CD4-positive, alpha-beta T cell treated with Interleukin-17A for 4 hours (primary cell): ENCODE measurements around the gene KAT2B.
A peak's percentile ranks its signal among the peaks of the same experiment; 100 is the strongest.

Source experiments
- DNase-seq: peaks from one replicate; pipeline ENCODE4 v3.0.0-alpha.2; 2020; ENCODE audit warnings: mixed read lengths

KAT2B gene

DNA sequence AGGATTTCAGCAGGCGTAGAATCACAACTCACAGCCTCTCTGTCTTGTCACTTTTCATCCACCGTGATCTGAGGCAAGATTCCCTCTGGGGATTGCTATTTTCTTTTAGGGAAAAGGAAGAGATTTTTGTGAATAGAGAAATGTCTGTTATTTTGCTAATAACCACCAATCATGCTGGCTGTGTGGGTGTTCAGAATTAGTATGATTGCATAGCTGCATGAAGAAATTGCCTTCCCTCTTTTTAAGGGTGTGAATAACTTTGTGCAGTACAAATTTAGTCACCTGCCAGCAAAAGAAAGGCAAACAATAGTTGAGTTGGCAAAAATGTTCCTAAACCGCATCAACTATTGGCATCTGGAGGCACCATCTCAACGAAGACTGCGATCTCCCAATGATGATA is 60.8 kb downstream of the KAT2B start:
- DNase-seq = no peak

GRCh38 chr3:20103731-20104130 is 63.5 kb downstream of the KAT2B start:
- no peak for DNase-seq

DNA sequence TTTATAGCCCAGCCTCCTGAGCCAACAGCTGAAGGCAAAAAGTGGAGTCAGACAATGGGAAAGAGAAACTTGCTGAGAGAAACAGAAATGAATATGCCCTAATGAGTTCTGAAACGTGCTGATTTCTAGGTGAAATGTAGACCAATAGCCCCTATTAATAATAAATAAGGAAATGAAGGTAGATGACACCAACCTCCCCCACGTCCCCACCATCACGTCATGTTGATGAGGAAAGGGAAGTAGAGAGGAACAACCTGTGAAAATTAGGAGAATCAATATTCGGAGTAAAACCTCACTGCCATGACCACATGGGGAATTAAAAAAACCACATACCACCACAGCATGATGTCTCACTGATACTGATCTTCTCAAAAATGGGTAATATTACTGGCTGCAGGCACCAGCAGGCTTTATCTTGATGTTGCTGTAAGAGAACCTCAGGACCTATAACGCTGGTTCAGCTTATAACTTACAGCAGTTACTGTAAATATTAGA is 64.0 kb downstream of the KAT2B start:
- peak; percentile 31 for DNase-seq

DNA sequence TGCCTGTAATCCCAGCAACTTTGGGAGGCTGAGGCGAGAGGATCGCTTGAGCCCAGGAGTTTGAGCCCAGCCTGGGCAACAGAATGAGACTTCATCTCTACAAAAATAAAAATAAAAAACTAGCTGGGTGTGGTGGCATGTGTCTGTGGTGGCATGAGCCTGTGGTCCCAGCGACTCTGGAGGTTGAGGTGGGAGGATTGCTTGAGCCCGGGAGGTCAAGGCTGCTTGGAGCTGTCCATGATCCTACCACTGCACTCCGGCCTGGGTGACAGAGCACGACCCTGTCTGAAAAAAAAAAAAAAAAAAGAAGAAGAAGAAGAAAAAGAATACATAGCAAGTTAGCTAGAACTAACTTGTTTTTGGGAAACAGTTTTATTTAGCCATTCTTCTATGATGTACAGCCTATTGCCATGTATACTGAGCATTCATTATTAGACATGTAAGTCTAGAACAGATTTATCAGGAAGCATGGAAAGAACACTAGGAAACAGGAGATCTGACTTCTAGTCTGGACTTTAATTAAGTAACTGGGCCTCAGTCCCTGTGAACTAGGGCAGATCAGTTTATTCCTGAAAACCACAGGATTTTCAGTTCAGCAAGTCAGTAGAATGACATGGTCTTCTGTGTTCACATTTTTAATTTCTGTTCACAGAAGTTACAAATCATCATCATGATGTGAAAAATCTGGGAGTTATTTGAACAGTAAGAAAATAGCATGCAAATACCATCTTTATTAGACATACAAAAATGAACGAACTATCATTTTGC is 65.5 kb downstream of the KAT2B start:
- no peak for DNase-seq

DNA sequence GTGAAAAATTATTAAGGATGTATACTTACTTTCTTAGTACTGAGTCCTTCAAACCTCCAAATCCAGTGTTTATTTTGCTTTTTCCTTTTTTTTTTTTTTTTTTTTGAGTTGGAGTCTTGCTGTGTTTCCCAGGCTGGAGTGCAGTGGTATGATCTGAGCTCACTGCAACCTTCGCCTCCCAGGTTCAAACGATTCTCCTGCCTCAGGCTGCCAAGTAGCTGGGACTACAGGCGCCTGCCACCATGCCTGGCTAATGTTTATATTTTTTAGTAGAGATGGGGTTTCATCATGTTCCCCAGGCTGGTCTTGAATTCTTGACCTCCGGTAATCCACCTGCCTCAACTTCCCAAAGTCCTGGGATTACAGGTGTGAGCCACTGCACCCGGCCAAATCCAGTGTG is 67.5 kb downstream of the KAT2B start:
- no peak for DNase-seq

GRCh38 chr3:20108869-20109268 is 68.6 kb downstream of the KAT2B start:
- no peak for DNase-seq

GRCh38 chr3:20110826-20111225 is 70.6 kb downstream of the KAT2B start:
- DNase-seq = no peak

DNA sequence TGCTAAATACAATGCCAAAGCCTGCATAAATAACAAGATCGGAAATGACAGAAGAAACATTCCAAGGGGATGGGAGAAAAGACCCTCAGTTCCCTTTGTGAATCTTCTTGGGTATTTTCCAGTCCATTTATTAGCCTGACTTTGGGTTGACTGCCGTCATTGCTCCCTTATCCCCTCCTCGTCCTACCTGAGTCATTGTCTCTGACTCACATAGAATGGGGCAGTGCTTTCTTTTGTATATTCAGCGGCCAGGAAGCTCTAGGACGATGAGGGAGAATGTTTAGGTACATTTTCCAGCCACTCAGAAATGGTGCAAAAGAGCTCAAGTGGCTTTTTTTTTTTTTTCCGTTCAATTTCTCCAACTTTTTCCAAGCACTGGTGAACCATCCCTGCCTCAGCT is 71.6 kb downstream of the KAT2B start:
- no peak for DNase-seq

DNA sequence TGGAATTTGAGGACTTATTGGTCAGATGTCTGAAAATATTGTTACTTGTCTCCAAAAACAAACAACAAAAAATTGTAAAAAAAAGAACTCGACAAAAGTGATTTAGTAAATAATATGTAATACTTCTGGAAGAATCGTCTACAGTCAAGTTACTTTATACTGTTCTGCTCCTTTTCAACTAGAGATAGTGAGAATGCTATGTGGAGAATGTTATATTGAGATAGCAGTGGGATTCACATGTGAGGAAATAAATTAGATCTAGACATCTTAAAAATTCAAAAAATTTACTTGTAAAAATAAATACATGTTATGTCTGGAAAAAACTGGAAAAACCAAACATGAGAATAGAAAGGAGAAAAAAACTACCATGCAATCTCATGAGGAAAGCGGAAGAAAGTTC is 80.8 kb downstream of the KAT2B start:
- DNase-seq = no peak

- DNase-seq = no peak
Observed at GRCh38 chr3:20123131-20123652, 82.9 kb downstream of the KAT2B start.

GRCh38 chr3:20125289-20125688 is 85.0 kb downstream of the KAT2B start:
- DNase-seq = no peak

DNA sequence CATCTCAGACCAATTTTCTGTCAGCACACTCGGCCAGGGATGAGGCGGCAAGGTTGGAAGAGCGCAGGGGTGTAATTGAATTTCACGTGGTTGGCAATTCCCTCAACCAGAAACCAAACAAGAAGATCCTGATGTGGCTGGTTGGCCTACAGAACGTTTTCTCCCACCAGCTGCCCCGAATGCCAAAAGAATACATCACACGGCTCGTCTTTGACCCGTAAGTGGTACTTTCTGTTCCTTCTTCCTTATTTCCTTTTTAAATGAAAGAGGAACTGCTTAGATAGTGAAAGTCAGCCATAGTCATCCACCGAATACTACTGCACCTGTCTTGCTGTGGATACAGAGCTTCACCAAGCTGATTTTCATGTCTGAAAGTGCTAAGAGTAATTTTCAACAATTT is 85.7 kb downstream of the KAT2B start:
- no peak for DNase-seq

GRCh38 chr3:20128358-20128757 is 88.1 kb downstream of the KAT2B start:
- no peak for DNase-seq

DNA sequence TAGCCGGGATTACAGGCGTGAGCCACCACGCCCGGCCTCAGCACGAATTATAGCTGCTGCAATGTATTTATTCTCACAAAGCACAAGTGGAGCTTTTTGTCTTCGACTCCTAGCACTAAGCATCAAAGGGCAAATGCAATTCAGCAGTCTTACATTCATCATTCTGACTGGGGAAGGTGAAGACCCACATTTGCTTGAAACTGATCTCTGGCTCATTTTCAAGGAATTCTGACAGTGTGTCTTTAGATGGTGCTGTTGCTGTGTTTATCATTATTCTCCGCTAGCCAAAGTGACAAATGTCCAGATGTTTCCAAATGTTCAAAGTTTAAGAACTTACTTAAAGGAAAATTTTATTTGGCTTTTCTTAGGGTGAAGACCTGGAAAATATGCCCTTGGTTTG is 89.9 kb downstream of the KAT2B start:
- DNase-seq = no peak

GRCh38 chr3:20136231-20136630 is 96.0 kb downstream of the KAT2B start:
- DNase-seq = no peak

DNA sequence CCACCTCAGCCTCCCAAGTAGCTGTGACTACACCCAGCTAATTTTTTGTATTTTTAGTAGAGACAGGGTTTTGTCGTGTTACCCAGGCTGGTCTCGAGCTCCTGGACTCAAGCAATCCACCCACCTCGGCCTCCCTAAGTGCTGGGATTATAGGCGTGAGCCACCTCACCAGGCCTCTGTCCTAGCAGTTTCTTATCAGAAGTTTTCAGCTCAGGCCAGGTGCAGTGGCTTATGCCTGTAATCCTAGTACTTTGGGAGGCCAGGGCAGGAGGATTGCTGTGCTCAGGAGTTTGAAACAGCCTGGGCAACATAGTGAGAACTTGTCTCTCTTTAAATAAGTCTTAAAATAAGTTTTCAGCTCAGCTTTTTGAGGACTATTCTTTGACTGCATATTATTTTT is 97.4 kb downstream of the KAT2B start:
- DNase-seq = no peak

- no peak for DNase-seq
Observed at GRCh38 chr3:20140881-20141280, 100.6 kb downstream of the KAT2B start.

DNA sequence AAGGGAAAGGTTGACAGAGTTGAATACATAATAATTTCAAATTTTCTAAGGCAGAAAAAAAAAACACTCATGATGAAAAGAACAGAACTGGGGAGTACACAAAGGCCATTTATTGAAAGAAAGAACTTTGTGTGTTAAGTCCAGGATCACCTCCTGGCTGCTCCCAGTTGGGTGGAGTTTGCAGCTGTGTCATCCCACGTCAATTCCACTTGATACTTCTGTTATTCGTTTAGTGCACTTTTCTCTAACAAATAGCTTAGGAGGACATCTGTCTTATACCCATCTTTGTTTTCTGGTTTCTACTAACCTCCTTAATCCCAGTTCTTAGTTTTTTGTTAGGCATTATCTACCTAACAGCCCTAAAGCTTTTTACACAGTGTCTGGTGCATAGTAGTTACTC is 101.1 kb downstream of the KAT2B start:
- DNase-seq = no peak

DNA sequence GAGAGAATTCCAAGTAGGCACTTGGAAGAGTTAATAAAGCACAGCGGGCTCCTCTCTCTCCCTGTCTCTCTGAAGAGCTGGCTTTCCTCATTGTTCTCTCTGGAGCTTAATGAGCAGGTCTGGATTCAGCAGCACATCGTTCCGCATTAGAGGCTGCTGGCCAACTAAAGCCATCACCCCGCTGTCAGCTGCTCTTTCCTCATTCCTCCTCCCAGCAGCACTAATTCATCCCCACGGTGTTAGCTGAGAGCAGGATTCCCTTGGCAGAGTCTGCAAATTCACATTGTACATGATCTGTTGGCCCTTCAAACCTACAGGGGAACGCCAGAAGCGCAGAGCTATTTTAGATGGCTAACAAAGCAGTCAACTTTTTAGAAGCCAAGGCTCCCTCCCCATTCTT is 101.6 kb downstream of the KAT2B start:
- DNase-seq = no peak

GRCh38 chr3:20142517-20142916 is 102.3 kb downstream of the KAT2B start:
- DNase-seq = no peak

GRCh38 chr3:20143519-20143918 is 103.3 kb downstream of the KAT2B start:
- DNase-seq = no peak

GRCh38 chr3:20145874-20146273 is 105.6 kb downstream of the KAT2B start:
- DNase-seq = no peak

DNA sequence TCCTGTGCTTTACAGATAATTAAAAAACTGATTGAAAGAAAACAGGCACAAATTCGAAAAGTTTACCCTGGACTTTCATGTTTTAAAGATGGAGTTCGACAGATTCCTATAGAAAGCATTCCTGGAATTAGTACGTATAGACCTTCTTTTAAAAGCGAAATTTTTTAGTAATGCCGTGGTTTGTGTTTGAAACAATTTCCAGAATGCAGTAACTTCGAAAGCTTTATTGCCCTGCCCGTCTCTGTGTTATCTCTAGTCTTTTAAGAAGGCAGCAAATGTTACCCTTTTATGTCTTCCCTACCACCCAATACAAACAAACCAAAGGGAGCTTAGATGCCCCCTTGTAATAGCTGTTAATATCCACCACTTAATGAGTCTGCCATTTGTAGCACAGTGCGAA is 106.1 kb downstream of the KAT2B start:
- no peak for DNase-seq

GRCh38 chr3:20147361-20147760 is 107.1 kb downstream of the KAT2B start:
- DNase-seq = no peak

GRCh38 chr3:20148466-20148865 is 108.2 kb downstream of the KAT2B start:
- DNase-seq = no peak
